Motor neuron (in vitro differentiated cells): Measurements from ENCODE around the gene AASS. TPM values are rescaled to one million over a fixed set of nuclear protein-coding genes. Genes with fewer than 3 reads are reported as not detected.

Experiments
- ATAC-seq, 8 experiments: fragments of 200-7000 bp; cut with Tn5 transposase; replicated peaks in 6 of 8; 2 replicates each; pipeline ENCODE4 v1.8.0; 2021; ENCODE audit warnings: mild to moderate bottlenecking in 8 of 8, moderate library complexity in 8 of 8
- H3K27ac ChIP-seq, 2 donors: fragments of 250-450 bp; sonication (Bioruptor Pico); 2 replicates each; pipeline ENCODE4 v1.9.0; 2021; ENCODE audit warnings: antibody characterized with exemption in 2 of 2, mild to moderate bottlenecking in 2 of 2, moderate library complexity in 1 of 2
- H3K4me1 ChIP-seq, 2 donors: fragments of 250-450 bp; sonication (Bioruptor Pico); replicated peaks in 1 of 2; 2 replicates each; pipeline ENCODE4 v1.6.1; 2021; ENCODE audit warnings: antibody characterized with exemption in 2 of 2, mild to moderate bottlenecking in 2 of 2, moderate library complexity in 1 of 2
- H3K4me3 ChIP-seq, 5 donors: fragments of 250-450 bp; sonication (Bioruptor Pico); 2 replicates each; pipeline ENCODE4 v1.9.0; 2021; ENCODE audit warnings: antibody characterized with exemption in 5 of 5, mild to moderate bottlenecking in 5 of 5, moderate library complexity in 4 of 5
- WGBS, 10 experiments: fragments of 450-650 bp; shearing (Covaris generic); methylation state at CpG; one replicate each; pipeline ENCODE4 v1.0.0; 2022; 5-methylcytosine and 5-hydroxymethylcytosine counted together
- in situ Hi-C, 9 experiments: fragments of 400-800 bp; cut with MboI; loops; one replicate each; pipeline ENCODE4 v1.15.0; 2021; ENCODE audit warnings: low sequenced_read_pairs in 9 of 9, low pct_unique_long_range_greater_than_20kb in 2 of 9; ENCODE audit not compliant: unreplicated experiment in 9 of 9
- total RNA-seq, 8 experiments: library from RNA; unstranded; fragments of 300-600 nt; gene quantifications; 2 replicates each; pipeline versions ENCODE4 v1.2.3 to v1.2.4, GENCODE V29; 2022

AASS gene
- total RNA-seq, 8 experiments from 2014 or later, result 8.7 to 51.8 (median 16.2) TPM

- in situ Hi-C loops, result no loop called here
- Histone ChIP-seq H3K4me3 (no peak overlapping the region), H3K4me1 (peaks cover 0 to 4% of the 10 kb centered on the region in 2 donors), H3K27ac (no peak overlapping the region)
- no peak for ATAC-seq
Measured at GRCh38 chr7:122063146-122063545, 80.9 kb downstream of the AASS start.

- Histone ChIP-seq H3K4me1 (peaks cover 0 to 4% of the 10 kb centered on the region in 2 donors), H3K27ac (no peak overlapping the region), H3K4me3 (no peak overlapping the region)
- 0 to 80% (median 33%) methylated on average over 1 to 4 of the region's 4 CpGs for WGBS, 10 experiments
- in situ Hi-C loops, result no loop called here
- ATAC-seq, result peak in 1 of 8 experiments; percentile 77
Measured at GRCh38 chr7:122059542-122059941, 84.5 kb downstream of the AASS start.

- no peak for ATAC-seq
- no peak overlapping the region for H3K27ac ChIP-seq
- 0 to 100% (median 89%) methylated on average over 1 to 2 of the region's 2 CpGs for WGBS, 10 experiments
Measured at GRCh38 chr7:122056977-122057376, 87.1 kb downstream of the AASS start.

GRCh38 chr7:122055073-122055472, 89.0 kb downstream of the AASS start:
- no peak overlapping the region for H3K4me3 ChIP-seq
- in situ Hi-C loops, result no loop called here
- no peak overlapping the region for H3K27ac ChIP-seq
- no peak for ATAC-seq
- 33 to 100% (median 96%) methylated on average over 1 of the region's 1 CpG; no CpG with 5 or more reads in 2 of the 10 experiments for WGBS, 10 experiments
- H3K4me1 ChIP-seq, result peaks cover 4 to 6% of the 10 kb centered on the region in 2 donors

More at GRCh38 chr7:122056977-122057376, 87.1 kb downstream of the AASS start:
- Histone ChIP-seq H3K4me1 (peaks cover 4% of the 10 kb centered on the region in 2 donors), H3K4me3 (no peak overlapping the region)
- in situ Hi-C loops, result no loop called here

GRCh38 chr7:122054393-122054792, 89.7 kb downstream of the AASS start:
- Histone ChIP-seq H3K4me1 (peaks cover 1 to 6% of the 10 kb centered on the region in 2 donors), H3K4me3 (no peak overlapping the region), H3K27ac (no peak overlapping the region)
- in situ Hi-C loops, result no loop called here
- ATAC-seq, result no peak
- 11 to 100% (median 88%) methylated on average over 1 of the region's 1 CpG; no CpG with 5 or more reads in 2 of the 10 experiments for WGBS, 10 experiments

GRCh38 chr7:122046402-122046801, 97.6 kb downstream of the AASS start:
- Histone ChIP-seq H3K4me3 (no peak overlapping the region), H3K27ac (no peak overlapping the region), H3K4me1 (no peaks in the 10 kb centered on the region)
- 30 to 100% (median 98%) methylated on average over 1 to 3 of the region's 3 CpGs; no CpG with 5 or more reads in 2 of the 10 experiments for WGBS, 10 experiments
- in situ Hi-C loops, result no loop called here
- no peak for ATAC-seq

GRCh38 chr7:122040147-122040546, 103.9 kb downstream of the AASS start:
- no peak for ATAC-seq
- in situ Hi-C loops, result no loop called here
- WGBS, 10 experiments, result 69 to 100% (median 89%) methylated on average over 1 to 3 of the region's 3 CpGs
- Histone ChIP-seq H3K4me1 (no peaks in the 10 kb centered on the region), H3K4me3 (no peak overlapping the region), H3K27ac (no peak overlapping the region)

- Histone ChIP-seq H3K4me1 (no peaks in the 10 kb centered on the region), H3K4me3 (no peak overlapping the region), H3K27ac (no peak overlapping the region)
- in situ Hi-C loops, result no loop called here
- no peak for ATAC-seq
- WGBS, 10 experiments, result 5 to 100% (median 85%) methylated on average over 1 to 3 of the region's 3 CpGs; no CpG with 5 or more reads in 1 of the 10 experiments
Measured at GRCh38 chr7:122038904-122039303, 105.1 kb downstream of the AASS start.

- no peak overlapping the region for H3K4me3 ChIP-seq
- ATAC-seq, result peak in 3 of 8 experiments; percentile 45 to 58 (median 55)
- no peak overlapping the region for H3K27ac ChIP-seq
- no peaks in the 10 kb centered on the region for H3K4me1 ChIP-seq
- in situ Hi-C loops, result no loop called here
- 0 to 100% (median 69%) methylated on average over 1 to 3 of the region's 3 CpGs for WGBS, 10 experiments
Measured at GRCh38 chr7:122038134-122038533, 105.9 kb downstream of the AASS start.

- Histone ChIP-seq H3K4me3 (no peak overlapping the region), H3K4me1 (no peaks in the 10 kb centered on the region), H3K27ac (no peak overlapping the region)
- WGBS, 10 experiments, result 29 to 100% (median 80%) methylated on average over 1 of the region's 1 CpG; no CpG with 5 or more reads in 1 of the 10 experiments
- in situ Hi-C loops, result no loop called here
- no peak for ATAC-seq
Measured at GRCh38 chr7:122035876-122036275, 108.2 kb downstream of the AASS start.

GRCh38 chr7:122033641-122034040, 110.4 kb downstream of the AASS start:
- in situ Hi-C loops, result no loop called here
- ATAC-seq, result no peak
- H3K4me1 ChIP-seq, result no peaks in the 10 kb centered on the region
- no peak overlapping the region for H3K27ac ChIP-seq
- no peak overlapping the region for H3K4me3 ChIP-seq
- 25 to 100% (median 87%) methylated on average over 1 of the region's 1 CpG; no CpG with 5 or more reads in 1 of the 10 experiments for WGBS, 10 experiments

GRCh38 chr7:122027058-122027457, 117.0 kb downstream of the AASS start:
- in situ Hi-C loops, result loop anchor here in 1 of 9 experiments (10.0 kb wide), 1 partner anchor 508 kb away; no protein-coding TSS in a partner anchor
- 25 to 100% (median 92%) methylated on average over 1 to 2 of the region's 2 CpGs; no CpG with 5 or more reads in 1 of the 10 experiments for WGBS, 10 experiments

More at GRCh38 chr7:122027058-122027457, 117.0 kb downstream of the AASS start:
- ATAC-seq, result no peak
- H3K4me3 ChIP-seq, result no peak overlapping the region
- H3K27ac ChIP-seq, result no peak overlapping the region
- no peaks in the 10 kb centered on the region for H3K4me1 ChIP-seq
